Osteoblast (primary cell): ENCODE data around the gene EFCAB11. TPM values are rescaled to one million over a fixed set of nuclear protein-coding genes. Genes with fewer than 3 reads are reported as not detected.

Source experiments
- DNase-seq: peaks from one replicate; pipeline ENCODE4 v3.0.0; 2011; ENCODE audit warnings: low spot score, mixed read lengths; ENCODE audit not compliant: insufficient read length; ENCODE audit errors: missing footprints
- H2AFZ ChIP-seq: 2 replicates; pipeline ENCODE4 v1.6.0; 2011; ENCODE audit warnings: mild to moderate bottlenecking, low read length
- H3K27ac ChIP-seq: 2 replicates; pipeline ENCODE4 v1.5.1; 2011; ENCODE audit warnings: mild to moderate bottlenecking, low read depth, low read length, moderate library complexity
- H3K27me3 ChIP-seq: 2 replicates; pipeline ENCODE4 v1.6.0; 2012; ENCODE audit warnings: mild to moderate bottlenecking, control low read depth, inconsistent platforms, low read length, moderate library complexity; ENCODE audit not compliant: insufficient read depth
- H3K36me3 ChIP-seq: 2 replicates; pipeline ENCODE4 v1.5.1; 2011; ENCODE audit warnings: mild to moderate bottlenecking, low read length, control low read depth, moderate library complexity; ENCODE audit not compliant: insufficient read depth
- H3K4me1 ChIP-seq: 2 replicates; pipeline ENCODE4 v1.5.1; 2011; ENCODE audit warnings: mild to moderate bottlenecking, low read length, control low read depth, moderate library complexity; ENCODE audit not compliant: insufficient read depth
- H3K4me2 ChIP-seq: 2 replicates; pipeline ENCODE4 v1.6.0; 2011; ENCODE audit warnings: mild to moderate bottlenecking, low read length; ENCODE audit not compliant: insufficient read depth
- H3K4me3 ChIP-seq: fragments of 200-600 bp; sonication (generic); 3 replicates; pipeline ENCODE4 v1.5.1; 2012; ENCODE audit warnings: mild to moderate bottlenecking, low read length, inconsistent platforms; ENCODE audit not compliant: insufficient read depth
- H3K79me2 ChIP-seq: 2 replicates; pipeline ENCODE4 v1.6.0; 2012; ENCODE audit warnings: mild to moderate bottlenecking, low read length, control low read depth, inconsistent platforms; ENCODE audit not compliant: insufficient read depth
- H3K9me3 ChIP-seq: 2 replicates; pipeline ENCODE4 v1.5.1; 2011; ENCODE audit warnings: low read depth, low read length, control low read depth
- H4K20me1 ChIP-seq: 2 replicates; pipeline ENCODE4 v1.6.0; 2012; ENCODE audit warnings: mild to moderate bottlenecking, low read length, control low read depth; ENCODE audit not compliant: insufficient read depth
- total RNA-seq: library from RNA; depleted of rRNA; stranded (reverse); fragments of >200 nt; gene quantifications from 2 replicates; pipeline ENCODE4 v1.2.3, GENCODE V29; 2012
- TF ChIP-seq, protein P1 (sequence below): IDR thresholded peaks from 2 replicates; pipeline ENCODE4 v1.5.1; 2011; ENCODE audit warnings: mild to moderate bottlenecking, low read depth, low read length, moderate library complexity; ENCODE audit errors: extremely low read depth

Gene EFCAB11
- total RNA-seq, 1 donor = 6.9 TPM

DNA sequence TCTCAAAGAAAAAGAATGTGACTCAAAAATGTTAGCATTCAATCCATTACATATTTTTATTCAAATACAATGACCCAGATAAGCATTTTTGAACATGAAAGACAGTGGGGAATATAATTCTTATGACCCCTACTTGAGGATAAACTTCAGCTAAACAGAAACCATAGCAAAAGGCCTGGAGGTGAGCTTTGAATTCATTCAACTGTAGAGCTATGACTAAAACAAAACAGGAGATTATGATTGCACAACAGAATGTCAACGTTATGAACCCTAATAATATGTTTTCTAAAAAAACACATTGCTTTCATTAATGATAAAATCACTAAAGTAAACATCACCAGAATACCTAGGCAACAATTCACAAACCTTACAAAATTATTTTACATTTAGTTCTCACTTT is 27.8 kb downstream of the EFCAB11 start:
- Histone ChIP-seq H4K20me1 (no peaks in the 10 kb centered on the region), H3K27me3 (no peaks in the 10 kb centered on the region), H2AFZ (peak overlapping the region; percentile 18), H3K4me3 (no peak overlapping the region), H3K79me2 (no peaks in the 10 kb centered on the region), H3K9me3 (no peaks in the 10 kb centered on the region), H3K27ac (peak overlapping the region; percentile 49), H3K36me3 (no peaks in the 10 kb centered on the region), H3K4me2 (no peak overlapping the region), H3K4me1 (peaks cover 15% of the 10 kb centered on the region)
- DNase-seq = peak; percentile 81
- TF ChIP-seq, protein P1, sequence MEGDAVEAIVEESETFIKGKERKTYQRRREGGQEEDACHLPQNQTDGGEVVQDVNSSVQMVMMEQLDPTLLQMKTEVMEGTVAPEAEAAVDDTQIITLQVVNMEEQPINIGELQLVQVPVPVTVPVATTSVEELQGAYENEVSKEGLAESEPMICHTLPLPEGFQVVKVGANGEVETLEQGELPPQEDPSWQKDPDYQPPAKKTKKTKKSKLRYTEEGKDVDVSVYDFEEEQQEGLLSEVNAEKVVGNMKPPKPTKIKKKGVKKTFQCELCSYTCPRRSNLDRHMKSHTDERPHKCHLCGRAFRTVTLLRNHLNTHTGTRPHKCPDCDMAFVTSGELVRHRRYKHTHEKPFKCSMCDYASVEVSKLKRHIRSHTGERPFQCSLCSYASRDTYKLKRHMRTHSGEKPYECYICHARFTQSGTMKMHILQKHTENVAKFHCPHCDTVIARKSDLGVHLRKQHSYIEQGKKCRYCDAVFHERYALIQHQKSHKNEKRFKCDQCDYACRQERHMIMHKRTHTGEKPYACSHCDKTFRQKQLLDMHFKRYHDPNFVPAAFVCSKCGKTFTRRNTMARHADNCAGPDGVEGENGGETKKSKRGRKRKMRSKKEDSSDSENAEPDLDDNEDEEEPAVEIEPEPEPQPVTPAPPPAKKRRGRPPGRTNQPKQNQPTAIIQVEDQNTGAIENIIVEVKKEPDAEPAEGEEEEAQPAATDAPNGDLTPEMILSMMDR = no peak

DNA sequence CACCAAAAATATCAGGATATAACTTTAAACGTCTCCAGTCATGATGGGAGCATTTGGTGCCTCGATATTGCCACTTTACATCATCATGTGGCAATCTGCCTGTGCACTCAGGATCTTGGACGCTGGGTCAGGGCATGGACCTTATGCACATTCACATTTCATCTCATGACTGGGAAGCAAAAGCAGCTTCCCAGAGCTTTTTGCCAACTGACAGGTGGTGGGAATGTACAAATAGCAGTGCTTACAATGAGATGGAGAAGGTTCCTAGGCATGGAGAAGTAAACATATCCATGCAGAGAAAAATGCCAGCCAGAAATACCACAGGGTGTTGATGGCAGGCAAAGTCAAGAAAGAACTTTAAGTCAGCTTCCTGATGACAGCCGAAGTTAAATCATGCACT is 30.3 kb downstream of the EFCAB11 start:
- Histone ChIP-seq H3K79me2 (no peaks in the 10 kb centered on the region), H3K4me1 (peaks cover 22% of the 10 kb centered on the region), H4K20me1 (no peaks in the 10 kb centered on the region), H3K36me3 (no peaks in the 10 kb centered on the region), H3K27me3 (no peaks in the 10 kb centered on the region), H2AFZ (no peak overlapping the region), H3K4me2 (no peak overlapping the region), H3K4me3 (no peak overlapping the region), H3K9me3 (no peaks in the 10 kb centered on the region), H3K27ac (no peak overlapping the region)
- TF ChIP-seq, protein P1 = no peak
- DNase-seq = no peak

DNA sequence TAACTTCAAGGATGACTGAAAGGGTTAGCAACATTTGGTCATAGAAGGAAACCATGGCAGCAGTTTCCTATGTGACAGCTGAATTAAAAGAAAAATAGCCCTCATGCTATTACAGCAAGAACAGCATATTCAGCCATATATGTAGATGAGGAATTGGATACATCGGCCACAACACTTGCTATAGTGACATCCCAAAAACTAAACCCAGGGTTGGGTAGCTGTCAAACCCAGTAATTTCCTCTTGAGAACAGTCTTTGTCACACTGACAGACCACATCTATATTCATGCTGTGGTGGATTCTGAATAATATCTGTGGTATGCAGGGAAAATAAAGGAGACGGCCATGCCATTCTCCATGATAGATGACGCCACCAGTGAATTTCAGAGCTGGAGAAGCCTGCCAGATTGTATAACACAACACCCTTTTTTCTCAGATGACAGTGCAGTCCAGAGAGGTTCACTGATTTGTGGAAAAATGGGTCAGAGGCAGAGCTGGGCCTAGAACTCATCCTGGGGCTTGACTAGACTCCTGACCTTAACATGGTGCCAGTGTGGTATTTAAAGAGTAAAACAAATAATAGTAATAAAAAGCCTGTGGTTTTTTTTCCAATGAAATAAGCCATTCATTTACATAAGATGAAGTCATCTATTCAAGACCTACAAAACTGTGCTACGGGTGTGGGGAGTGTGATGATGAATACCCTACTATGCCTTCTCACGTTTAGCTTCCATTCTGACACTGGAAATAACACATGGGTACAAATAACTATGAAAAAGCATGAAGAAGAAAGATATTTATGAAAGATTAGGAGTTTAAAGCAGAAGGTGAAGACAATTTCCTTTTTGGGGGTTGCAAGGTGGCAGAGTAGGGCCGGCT is 32.3 kb downstream of the EFCAB11 start:
- H3K4me2 ChIP-seq = peak overlapping the region; percentile 46
- peak overlapping the region; percentile 76 for H2AFZ ChIP-seq
- H3K36me3 ChIP-seq = no peaks in the 10 kb centered on the region
- TF ChIP-seq, protein P1 = no peak
- no peaks in the 10 kb centered on the region for H3K9me3 ChIP-seq
- no peaks in the 10 kb centered on the region for H3K27me3 ChIP-seq
- H4K20me1 ChIP-seq = no peaks in the 10 kb centered on the region
- H3K27ac ChIP-seq = peak overlapping the region; percentile 97
- peaks cover 22% of the 10 kb centered on the region for H3K4me1 ChIP-seq
- DNase-seq = peak; percentile 85
- H3K4me3 ChIP-seq = no peak overlapping the region
- H3K79me2 ChIP-seq = no peaks in the 10 kb centered on the region

DNA sequence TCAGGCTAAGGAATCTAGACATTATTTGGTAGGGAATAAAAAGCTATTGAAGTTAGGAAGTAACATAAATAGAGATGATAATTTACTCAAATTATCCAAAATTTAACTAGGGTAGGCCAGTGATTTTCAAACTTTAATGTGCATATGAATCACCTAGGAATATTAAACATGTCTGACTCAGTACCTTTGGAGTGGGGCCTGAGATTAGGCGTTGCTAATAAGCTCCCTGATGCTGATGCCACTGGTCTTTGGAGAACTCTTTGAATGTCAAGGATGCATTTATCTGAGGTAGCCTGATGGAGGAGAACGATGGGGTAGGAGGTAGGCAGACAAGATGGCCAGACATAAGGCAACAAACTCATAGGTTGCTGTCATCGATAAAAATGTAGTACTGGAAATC is 33.2 kb downstream of the EFCAB11 start:
- Histone ChIP-seq H3K4me3 (no peak overlapping the region), H3K27ac (peak overlapping the region; percentile 97), H2AFZ (peak overlapping the region; percentile 11), H3K4me1 (peaks cover 27% of the 10 kb centered on the region), H3K36me3 (no peaks in the 10 kb centered on the region), H3K9me3 (no peaks in the 10 kb centered on the region), H3K79me2 (no peaks in the 10 kb centered on the region), H3K4me2 (peak overlapping the region; percentile 21), H4K20me1 (no peaks in the 10 kb centered on the region), H3K27me3 (no peaks in the 10 kb centered on the region)
- no peak for DNase-seq
- TF ChIP-seq, protein P1 = no peak
